MG63 (cell line): ENCODE results near the gene TRMT61A. TPM values are rescaled to one million over a fixed set of nuclear protein-coding genes. Genes with fewer than 3 reads are reported as not detected.
"Not testable (repeated sequence)": the region's sequence is repeated elsewhere in the genome, so short reads cannot be mapped to it uniquely, and the experiment has no call there.

Source experiments
- DNase-seq: peaks from one replicate; pipeline ENCODE4 v3.0.0-alpha.2; 2020
- H3K27me3 ChIP-seq: fragments of 250-450 bp; sonication (Bioruptor Pico); 2 replicates; pipeline ENCODE4 v1.5.1; 2020; ENCODE audit warnings: mild to moderate bottlenecking, moderate library complexity
- H3K36me3 ChIP-seq: fragments of 250-450 bp; sonication (Bioruptor Pico); 2 replicates; pipeline ENCODE4 v1.5.1; 2020; ENCODE audit warnings: mild to moderate bottlenecking, moderate library complexity
- H3K4me3 ChIP-seq: fragments of 250-450 bp; sonication (Bioruptor Pico); 2 replicates; pipeline ENCODE4 v1.5.1; 2020; ENCODE audit warnings: mild to moderate bottlenecking, moderate library complexity
- H3K9me3 ChIP-seq: fragments of 250-450 bp; sonication (Bioruptor Pico); 2 replicates; pipeline ENCODE4 v1.5.1; 2020; ENCODE audit warnings: mild to moderate bottlenecking, moderate library complexity
- total RNA-seq: library from RNA; depleted of rRNA; stranded (reverse); fragments of >200 nt; shearing (Covaris generic); gene quantifications from 2 replicates; pipeline ENCODE4 v1.2.3, GENCODE V29; 2014; ENCODE audit warnings: low replicate concordance

TRMT61A gene
- total RNA-seq, 1 experiment from 2014 or later = 43.2 TPM

DNA sequence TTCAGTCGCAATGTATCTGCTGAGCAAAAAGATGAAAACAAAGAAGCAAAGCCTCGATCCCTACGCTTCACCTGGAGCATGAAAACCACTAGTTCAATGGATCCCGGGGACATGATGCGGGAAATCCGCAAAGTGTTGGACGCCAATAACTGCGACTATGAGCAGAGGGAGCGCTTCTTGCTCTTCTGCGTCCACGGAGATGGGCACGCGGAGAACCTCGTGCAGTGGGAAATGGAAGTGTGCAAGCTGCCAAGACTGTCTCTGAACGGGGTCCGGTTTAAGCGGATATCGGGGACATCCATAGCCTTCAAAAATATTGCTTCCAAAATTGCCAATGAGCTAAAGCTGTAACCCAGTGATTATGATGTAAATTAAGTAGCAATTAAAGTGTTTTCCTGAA lies 26.1 kb upstream of the TRMT61A start:
- Histone ChIP-seq H3K4me3 (no peak overlapping the region), H3K36me3 (peaks cover 24% of the 10 kb centered on the region), H3K27me3 (no peaks in the 10 kb centered on the region), H3K9me3 (no peaks in the 10 kb centered on the region)
- no peak for DNase-seq

DNA sequence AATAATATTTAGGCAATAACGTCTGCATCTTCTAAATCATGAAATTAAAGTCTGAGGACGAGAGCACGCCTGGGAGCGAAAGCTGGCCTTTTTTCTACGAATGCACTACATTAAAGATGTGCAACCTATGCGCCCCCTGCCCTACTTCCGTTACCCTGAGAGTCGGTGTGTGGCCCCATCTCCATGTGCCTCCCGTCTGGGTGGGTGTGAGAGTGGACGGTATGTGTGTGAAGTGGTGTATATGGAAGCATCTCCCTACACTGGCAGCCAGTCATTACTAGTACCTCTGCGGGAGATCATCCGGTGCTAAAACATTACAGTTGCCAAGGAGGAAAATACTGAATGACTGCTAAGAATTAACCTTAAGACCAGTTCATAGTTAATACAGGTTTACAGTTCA lies 25.7 kb upstream of the TRMT61A start:
- H3K27me3 ChIP-seq = no peaks in the 10 kb centered on the region
- no peak for DNase-seq
- no peak overlapping the region for H3K4me3 ChIP-seq
- H3K36me3 ChIP-seq = peaks cover 24% of the 10 kb centered on the region
- H3K9me3 ChIP-seq = no peaks in the 10 kb centered on the region

DNA sequence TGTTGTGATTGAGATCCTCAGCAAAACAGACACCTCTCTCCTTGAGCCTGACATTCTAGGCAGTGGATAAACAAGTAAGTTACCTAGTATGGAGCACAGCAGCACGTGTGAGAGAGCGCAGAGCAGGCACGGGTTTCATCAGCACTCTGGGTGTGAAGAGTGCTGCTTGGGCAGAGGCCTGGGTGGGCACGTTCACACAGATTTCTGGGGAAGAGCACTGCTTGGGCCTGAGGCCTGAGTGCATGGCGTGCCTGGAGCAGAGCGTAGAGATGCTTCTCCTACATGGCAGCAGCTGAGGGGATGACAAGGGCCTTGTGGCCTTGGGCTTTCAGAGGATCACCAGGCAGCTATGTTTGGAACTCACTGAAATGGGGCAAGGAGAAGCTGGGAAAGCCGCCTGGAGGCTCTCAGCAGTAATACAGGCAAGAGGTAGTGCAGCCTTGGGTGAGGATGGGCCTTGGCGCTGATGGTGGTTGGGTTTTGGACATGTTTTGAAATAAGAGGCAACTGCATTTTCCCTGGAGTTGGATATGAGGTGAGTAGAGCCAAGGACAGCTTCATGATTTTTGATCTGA lies 23.9 kb upstream of the TRMT61A start:
- Histone ChIP-seq H3K4me3 (no peak overlapping the region), H3K27me3 (no peaks in the 10 kb centered on the region), H3K9me3 (no peaks in the 10 kb centered on the region), H3K36me3 (peaks cover 24% of the 10 kb centered on the region)
- DNase-seq = no peak

DNA sequence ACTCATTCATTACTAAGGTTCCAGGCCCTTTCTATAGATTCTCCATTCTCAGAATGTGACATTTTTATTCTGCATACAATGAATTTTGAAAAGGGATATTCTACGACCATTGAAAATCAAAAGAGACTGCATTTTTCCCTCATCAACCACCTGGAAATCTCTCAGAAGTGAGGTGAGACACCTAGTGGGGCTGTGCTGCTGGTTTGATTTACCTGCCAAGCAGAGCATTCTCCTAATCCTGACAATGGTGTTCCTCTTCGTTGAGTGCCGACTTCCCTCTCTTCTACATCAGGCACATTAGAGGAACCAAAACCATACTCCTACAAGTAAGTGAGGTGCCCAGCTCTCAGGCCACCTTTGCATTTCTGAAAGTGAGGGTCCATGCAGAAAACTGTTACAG lies 21.2 kb upstream of the TRMT61A start:
- no peaks in the 10 kb centered on the region for H3K9me3 ChIP-seq
- no peaks in the 10 kb centered on the region for H3K27me3 ChIP-seq
- H3K4me3 ChIP-seq = no peak overlapping the region
- DNase-seq = no peak
- H3K36me3 ChIP-seq = peaks cover 16% of the 10 kb centered on the region

DNA sequence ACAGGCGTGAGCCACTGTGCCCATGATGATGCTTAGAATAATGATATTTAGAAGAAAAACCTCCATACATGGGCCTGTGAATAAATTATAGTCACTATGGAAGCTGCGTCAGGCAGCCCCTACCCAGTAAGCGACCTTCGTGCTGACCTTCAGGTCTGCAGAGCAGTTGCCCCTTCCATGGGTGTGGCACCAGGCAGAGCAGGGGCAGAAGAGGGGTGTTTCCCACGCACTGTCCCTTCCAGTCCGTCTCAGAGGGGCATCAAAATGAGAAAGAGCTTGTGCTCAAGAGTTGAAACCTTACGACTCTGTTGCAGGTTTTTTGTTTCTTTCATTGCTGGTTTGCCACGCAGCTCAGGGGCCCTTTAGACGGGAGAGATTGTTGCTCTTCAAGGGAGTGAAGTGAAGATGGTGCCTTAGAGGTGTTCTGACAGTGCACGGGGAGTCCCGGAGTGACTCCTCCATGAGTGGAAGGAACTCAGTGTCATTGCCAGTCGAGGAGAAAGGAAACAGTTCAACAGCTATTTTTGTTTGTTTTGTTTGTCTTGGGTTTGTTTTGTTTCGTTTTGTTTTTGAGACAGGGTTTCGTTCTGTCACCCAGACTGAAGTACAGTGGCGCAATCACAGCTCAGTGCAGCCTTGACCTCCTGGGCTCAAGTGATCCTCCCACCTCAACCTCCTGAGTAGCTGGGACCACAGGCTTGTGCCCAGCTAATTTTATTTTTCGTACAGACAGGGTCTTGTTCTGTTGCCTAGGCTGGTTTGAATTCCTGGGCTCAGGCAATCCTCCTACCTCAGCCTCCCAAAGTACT lies 20.3 kb upstream of the TRMT61A start:
- Histone ChIP-seq H3K36me3 (peaks cover 11% of the 10 kb centered on the region), H3K4me3 (no peak overlapping the region), H3K9me3 (no peaks in the 10 kb centered on the region), H3K27me3 (no peaks in the 10 kb centered on the region)
- DNase-seq = no peak

DNA sequence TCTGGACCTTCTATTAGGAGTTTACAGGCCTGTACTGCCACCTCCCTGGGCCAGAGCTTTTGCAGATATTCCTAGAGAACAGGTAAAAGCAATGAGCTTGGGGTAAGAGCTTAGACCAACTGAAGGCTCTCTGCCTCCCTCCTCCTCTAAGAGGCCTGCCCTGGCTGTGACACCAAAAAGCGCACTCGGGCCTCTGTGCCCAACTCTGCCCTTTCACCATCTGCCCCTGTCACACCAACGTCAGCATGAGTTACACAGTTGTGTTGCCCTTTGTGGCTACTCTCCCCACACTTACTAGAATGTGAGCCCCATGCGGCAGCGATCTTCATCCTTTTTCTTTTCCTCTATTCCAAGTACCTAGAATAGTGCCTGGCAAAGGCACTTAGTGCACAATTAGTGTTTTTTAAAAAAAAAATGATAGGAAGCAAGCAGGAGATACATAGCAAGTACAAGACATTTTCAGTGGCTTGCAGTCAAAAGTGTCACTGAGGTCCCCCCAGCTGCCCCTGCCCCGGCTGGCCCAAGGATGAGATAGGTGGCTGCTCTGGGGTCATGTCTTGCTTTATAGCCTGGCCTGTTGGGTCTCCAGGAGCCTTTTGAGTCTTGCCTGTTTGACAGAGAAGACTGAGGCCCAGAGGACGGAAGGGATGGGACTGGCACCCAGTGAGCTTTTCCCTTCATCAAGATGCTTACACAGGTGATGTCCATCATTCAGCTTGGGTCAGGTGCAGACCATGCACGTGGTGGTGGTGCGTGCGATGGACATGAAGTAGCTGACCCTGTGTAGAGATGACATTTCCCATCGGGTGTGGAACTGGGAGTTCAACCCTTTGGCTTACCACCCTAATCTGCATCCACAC lies 18.9 kb upstream of the TRMT61A start:
- Histone ChIP-seq H3K9me3 (no peaks in the 10 kb centered on the region), H3K4me3 (no peak overlapping the region), H3K36me3 (peaks cover 3% of the 10 kb centered on the region), H3K27me3 (no peaks in the 10 kb centered on the region)
- no peak for DNase-seq

DNA sequence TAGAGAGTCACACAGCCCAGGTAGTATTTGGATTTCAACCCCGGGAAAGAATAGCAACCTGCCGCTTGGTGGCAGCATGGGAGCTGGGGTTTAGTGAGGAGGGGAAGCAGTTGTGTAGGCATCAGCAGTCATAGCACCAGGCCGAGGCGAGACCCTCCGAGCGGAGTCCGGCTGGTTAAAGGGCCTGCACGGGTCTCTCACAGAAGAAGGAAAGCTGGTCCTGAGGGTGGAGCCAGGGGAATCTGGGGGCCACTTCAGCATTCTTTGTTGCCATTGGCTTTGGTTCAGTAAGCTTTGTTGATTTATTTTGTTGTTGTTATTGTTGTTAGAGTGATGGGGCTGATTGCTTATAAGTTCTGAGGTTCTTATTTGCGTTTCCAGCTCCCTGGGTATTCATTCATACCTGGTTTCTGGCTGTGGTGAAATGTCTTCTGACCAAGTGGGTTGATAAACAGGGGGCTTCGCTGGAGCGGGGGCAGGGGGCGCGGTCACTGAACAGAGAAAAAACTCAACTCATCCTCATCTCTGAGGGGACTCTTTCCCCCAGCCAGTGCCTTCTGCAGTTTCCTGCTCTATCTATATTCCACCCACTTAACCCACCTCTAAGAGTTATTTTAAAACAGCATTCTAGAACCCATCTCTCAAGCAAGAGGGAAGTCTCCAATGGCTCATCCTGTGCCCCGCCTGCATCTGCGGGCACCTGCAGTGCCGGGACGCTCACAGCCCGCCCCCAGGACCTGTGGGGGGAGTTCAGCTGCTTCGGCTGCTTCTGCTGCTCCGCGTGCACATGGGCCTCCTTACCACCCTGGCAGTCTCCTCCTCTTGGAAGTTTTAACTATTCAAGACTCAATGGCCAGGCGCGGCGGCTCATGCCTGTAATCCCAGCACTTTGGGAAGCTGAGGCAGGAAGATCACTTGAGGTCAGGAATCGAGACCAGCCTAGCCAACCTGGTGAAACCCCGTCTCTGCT lies 18.0 kb upstream of the TRMT61A start:
- Histone ChIP-seq H3K36me3 (peaks cover 3% of the 10 kb centered on the region), H3K27me3 (no peaks in the 10 kb centered on the region), H3K9me3 (no peaks in the 10 kb centered on the region), H3K4me3 (no peak overlapping the region)
- no peak for DNase-seq

DNA sequence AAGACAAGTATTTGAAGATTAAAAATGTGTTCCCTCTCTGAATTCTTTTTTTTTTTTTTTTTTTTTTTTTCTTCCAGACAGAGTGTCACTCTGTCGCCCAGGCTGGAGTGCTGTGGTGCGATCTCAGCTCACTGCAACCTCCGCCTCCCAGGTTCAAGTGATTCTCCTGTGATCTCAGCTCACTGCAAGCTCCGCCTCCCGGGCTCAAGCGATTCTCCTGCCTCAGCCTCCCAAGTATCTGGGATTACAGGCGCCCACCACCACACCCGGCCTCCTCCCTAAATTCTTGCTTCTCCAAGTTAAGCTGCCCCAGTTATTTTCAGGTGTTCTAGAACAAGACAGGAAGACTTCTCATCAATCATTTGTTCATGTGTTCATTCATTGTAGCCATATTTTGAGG lies 16.8 kb upstream of the TRMT61A start:
- H3K27me3 ChIP-seq, DNase-seq, H3K4me3 ChIP-seq, H3K36me3 ChIP-seq, H3K9me3 ChIP-seq: not testable (repeated sequence)

DNA sequence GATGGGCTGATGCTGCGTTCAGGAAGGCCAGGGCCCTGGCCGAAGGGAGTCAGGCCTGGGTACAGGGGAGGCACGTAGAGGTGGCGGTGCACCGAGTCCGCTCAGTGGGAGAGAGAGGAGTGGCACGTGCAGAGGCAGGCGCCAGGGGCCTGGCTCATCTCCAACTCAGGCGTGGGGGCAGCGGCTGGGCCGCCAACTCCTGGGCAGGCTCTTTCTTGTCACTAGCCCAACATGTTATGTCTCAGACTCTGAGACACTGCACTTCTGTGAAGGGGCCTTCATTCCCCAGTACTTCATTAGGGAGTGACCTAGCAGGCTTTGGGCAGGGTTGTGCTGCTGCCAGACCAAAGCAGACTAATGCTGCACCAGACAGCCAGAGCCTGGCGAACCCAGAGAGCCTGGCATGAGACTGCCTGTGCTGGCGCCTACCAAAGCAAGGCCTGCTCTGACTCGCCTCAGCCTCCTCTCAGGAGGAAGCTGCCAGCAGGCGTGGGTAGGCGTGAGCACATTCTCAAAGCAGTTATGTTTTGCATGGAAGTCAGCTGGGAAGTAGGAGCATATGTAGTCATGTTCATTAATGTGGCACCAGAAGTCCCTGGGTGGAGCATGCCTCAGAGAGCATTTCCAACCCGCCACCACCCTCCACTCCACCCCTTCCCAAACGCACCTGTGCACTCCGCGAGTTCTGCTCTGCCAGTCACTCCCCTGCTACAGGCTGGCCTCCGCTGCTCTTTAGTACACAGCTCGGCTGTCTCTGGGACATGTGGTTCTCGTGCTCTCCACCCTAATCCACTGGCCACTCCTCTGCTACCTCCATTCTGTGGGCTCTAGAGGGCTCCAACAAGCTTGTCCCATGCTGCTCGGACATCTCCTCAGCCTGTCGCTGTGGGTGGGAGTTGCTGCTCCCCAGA lies 16.0 kb upstream of the TRMT61A start:
- Histone ChIP-seq H3K9me3 (no peaks in the 10 kb centered on the region), H3K36me3 (no peaks in the 10 kb centered on the region; the same call in 1 of the 2 replicates), H3K4me3 (no peak overlapping the region), H3K27me3 (no peaks in the 10 kb centered on the region)
- peak; percentile 97 for DNase-seq

DNA sequence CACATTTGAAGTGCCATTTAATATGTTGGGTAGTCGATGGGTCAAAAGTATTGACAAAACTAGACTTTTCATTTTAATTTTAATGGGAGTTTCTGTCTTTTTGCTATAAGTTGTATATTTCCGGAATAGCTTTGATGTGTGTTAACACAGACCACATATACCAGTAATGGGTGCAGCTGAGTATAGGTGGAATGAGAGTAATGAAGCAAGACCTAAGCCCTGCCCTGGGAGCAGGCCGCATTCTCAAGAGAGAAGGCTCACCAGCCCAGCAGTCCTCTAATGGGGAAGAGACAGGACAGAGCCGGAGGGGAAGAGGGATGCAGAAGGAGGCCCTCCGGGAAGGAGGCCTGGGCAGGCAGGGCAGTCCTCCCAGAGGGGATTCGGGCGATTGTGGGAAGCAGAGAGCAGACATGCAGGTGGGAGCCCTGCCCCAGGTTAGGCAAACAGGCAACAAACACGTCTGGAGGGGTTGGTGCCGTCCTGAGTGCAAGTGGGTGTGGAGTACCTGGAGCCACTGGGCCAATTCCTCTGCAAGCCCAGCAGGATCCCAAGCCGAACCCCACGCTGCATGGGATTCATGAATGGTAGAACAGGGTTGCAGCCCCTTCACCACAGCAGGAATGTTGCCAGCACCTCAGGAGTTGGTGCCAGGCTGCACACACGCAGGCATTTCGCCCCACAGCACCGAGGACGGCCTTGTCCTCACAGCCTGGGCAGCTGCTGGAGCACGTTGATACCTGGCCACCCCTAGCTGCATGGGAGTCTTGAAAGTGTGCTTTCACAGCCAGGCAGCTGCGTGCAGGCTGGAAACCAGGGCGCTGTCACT lies 14.2 kb upstream of the TRMT61A start:
- Histone ChIP-seq H3K36me3 (no peaks in the 10 kb centered on the region; the same call in 1 of the 2 replicates), H3K4me3 (no peak overlapping the region), H3K9me3 (no peaks in the 10 kb centered on the region), H3K27me3 (no peaks in the 10 kb centered on the region)
- no peak for DNase-seq

DNA sequence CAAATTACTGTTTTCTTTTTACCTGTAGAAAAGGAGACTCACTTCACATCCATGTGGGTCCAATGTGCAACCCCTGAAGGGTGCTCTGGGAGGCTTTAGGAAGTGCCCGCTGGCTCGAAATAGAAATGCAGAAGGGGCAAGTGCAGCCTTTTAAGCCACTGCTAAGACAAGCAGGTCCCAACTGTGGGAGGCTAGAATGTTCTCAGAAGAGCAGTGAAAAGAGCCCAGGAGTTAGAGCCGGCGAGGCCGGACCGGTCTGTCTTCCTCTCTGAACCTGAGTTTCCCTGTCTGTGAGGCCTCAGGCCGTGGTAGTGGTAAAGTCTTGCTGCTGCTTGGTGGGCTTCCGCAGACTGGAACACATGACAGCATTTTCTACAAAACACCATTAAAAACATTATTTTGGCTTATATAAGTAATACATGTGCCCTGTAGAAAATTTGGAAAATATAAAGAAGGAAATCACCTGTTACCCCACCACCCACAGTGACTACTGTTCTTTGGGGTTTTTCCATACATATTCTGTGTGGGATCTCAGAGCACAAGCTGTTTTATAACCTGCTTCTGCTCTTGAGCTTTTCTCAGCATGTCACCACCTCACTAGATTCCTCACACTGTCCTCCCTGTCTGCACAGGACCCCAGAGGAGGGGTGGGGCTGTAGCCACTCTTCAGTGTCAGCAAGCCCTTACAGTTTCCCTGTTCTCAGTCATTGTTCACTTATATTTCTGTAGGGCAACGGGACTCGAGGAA lies 12.4 kb upstream of the TRMT61A start:
- no peaks in the 10 kb centered on the region; the same call in 1 of the 2 replicates for H3K36me3 ChIP-seq
- no peak overlapping the region for H3K4me3 ChIP-seq
- no peaks in the 10 kb centered on the region for H3K27me3 ChIP-seq
- DNase-seq = no peak
- no peaks in the 10 kb centered on the region for H3K9me3 ChIP-seq

DNA sequence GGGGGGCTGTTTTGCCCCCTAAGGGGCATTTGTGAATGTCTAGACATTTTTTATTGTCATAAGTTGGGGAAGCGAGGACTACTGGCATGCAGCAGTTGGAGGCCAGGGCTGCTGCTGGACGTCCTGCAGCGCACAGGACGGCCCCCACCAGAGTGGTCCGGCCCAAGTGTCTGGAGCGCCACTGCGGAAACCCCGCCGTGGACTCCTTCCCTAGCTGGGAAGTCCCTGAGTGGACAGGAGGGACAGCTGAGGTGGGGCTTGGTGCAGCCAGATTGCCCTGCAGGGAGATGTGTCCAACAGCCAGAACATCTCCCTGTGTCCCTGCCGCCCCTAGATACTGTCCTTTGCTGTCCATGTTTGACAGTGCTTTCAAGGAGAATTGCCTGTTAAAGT lies 11.8 kb upstream of the TRMT61A start:
- no peaks in the 10 kb centered on the region for H3K27me3 ChIP-seq
- H3K4me3 ChIP-seq = no peak overlapping the region
- H3K9me3 ChIP-seq = no peaks in the 10 kb centered on the region
- H3K36me3 ChIP-seq = no peaks in the 10 kb centered on the region; the same call in 1 of the 2 replicates
- no peak for DNase-seq

DNA sequence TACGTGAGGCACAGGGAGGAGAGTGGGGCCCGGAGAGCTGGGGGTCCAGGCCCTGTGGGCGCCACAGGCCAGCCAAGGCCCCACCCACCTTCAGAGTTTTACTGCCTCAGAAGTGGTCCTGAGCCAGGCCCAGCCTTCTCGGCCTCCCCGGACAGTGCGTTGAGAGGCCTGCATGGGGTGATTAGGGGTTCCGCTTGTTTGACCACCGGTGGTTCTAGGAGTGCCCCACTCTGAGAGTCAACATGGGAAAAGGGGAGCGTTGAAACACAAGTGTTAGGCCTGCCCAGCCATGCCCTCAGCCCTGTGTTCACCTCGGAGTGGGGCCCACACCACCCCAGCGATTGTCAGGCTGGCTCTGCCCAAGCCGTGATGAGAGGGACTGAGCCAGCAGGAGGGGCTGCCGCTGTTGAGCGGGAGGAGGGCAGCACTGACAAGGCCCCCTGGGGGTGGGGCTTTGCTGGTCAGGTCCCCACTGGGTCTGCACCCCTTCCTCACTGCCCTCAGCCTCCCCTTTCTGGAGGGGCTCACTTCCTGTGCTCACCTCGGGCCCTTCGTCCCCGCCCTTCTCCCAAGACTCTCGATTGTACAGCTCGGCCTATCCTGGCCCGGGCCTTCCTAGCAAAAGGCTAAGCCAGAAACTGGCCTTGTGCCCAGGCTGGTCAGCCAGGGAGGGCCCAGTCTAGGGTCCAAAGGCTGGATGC lies 11.1 kb upstream of the TRMT61A start:
- H3K4me3 ChIP-seq = no peak overlapping the region
- H3K9me3 ChIP-seq = no peaks in the 10 kb centered on the region
- no peaks in the 10 kb centered on the region; the same call in 1 of the 2 replicates for H3K27me3 ChIP-seq
- no peak for DNase-seq
- no peaks in the 10 kb centered on the region; the same call in 1 of the 2 replicates for H3K36me3 ChIP-seq
